CD4-positive, alpha-beta T cell treated with Interferon alpha-2 for 1 hour (primary cell): Measurements from ENCODE around the gene KRTAP5-3.
"Not testable (repeated sequence)": the region's sequence is repeated elsewhere in the genome, so short reads cannot be mapped to it uniquely, and the experiment has no call there.

Source experiments
- DNase-seq, 2 donors: peaks; one replicate each; pipeline ENCODE4 v3.0.0-alpha.2; 2020 to 2022

The KRTAP5-3 gene

DNA sequence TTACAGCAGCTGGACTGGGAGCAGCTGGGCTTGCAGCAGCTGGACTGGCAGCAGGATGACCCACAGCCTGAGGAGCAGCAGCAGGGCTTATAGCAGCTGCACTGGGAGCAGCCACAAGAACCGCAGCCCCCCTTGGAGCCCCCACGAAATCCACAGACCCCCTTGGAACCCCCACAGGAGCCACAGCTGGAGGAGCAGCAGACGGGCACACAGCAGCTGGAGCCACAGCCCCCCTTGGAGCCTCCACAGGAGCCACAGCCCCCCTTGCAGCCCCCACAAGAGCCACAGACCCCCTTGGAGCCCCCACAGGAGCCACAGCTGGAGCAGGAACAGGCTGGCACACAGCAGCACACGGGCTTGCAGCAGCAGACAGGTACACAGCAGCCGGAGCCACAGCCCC lies 362 bp downstream of the KRTAP5-3 start:
- not testable (repeated sequence) for DNase-seq

DNA sequence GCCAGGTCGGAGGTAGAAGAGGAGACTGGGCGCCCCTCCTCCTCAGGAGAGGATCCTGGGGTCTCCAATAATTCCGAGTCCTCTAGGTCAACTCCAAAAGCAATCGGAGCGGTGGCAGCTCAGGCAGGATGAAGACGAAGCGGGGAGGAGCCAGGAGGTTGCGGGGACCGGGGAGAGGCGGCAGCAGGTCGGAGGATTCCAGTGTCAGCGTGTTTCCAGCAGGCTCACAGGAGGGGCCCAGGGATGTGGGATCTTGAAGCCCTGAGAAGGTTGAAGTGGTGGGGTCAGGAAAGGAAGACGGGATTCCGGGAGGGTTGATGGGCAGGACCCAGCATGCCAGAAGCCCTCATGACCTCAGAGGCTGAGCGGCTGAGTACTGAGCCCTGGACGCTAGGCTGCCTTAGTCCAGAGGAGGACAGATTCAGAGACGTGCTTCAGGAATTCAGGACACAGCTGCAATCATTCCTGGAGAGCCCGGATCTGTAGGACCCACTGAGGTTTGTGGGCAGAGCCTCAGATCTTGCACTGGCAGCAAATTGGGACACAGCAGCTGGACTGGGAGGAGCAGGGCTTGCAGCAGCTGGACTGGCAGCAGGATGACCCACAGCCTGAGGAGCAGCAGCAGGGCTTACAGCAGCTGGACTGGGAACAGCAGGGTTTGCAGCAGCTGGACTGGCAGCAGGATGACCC lies 962 bp downstream of the KRTAP5-3 start:
- not testable (repeated sequence) for DNase-seq

GRCh38 chr11:1605923-1606322 lies 2.3 kb downstream of the KRTAP5-3 start:
- peak in 1 of 2 donors; percentile 48 for DNase-seq

DNA sequence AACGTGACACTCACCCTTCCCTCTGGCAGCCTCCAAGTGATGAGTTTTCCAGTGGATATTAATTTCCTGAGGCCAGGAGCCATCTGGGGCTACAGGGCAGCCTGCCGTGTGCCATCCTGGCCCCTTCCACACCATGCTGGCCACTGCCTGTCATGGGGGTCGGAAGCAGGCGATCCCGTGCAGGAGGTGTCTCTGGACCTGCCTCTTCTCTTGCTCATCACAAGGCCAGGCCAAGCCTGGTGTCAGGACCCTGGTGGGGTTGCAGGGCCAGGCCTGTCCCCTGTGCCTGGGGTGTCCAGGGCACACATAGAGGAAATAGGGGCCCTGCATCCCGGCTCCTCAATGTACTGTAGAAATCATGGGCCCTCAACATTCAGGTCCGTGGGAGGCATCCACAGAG lies 3.6 kb downstream of the KRTAP5-3 start:
- no peak for DNase-seq

DNA sequence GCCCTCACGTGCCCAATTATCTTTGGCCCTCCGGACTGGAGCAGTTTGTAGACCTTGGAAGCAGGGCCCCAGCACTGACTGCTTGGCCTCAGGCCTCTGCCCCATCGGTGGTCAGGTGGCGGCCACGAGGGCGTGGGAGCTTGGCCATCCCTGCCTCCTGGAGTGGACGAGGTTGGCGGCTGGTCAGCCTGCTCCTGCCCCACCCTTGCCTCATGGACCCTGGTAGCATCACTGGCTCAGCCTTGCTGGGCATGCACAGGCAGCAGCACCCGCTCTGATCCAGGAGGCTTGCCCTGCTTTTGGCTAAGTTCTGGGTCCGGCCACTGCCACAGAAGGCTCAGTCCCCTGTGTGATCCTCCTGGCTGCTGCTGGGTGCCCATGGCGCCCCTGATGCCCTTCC lies 4.1 kb downstream of the KRTAP5-3 start:
- no peak for DNase-seq

- DNase-seq, result no peak
Observed at GRCh38 chr11:1603629-1604028, 4.6 kb downstream of the KRTAP5-3 start.

DNA sequence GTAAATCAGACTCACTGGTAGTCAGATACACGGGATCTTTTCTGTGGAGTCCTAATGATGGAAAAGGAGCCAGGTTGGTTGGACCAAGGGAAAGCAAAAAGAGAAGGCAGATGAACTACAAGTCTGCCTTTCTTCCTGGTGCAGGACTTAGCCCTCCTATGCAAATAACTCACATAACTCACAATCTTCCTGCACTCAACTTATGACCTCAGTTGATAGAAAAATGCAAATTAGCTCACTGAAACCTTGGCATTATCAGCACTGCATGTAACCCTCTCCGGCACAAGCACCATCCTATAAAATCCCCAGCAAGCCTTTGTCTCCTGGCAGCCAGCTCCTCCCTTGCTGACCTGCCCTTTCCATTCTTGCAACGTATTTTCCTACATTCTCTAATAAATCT lies 6.6 kb downstream of the KRTAP5-3 start:
- DNase-seq, result not testable (repeated sequence)

GRCh38 chr11:1600626-1601025 lies 7.6 kb downstream of the KRTAP5-3 start:
- no peak for DNase-seq

GRCh38 chr11:1598816-1599215 lies 9.4 kb downstream of the KRTAP5-3 start:
- peak in 1 of 2 donors; percentile 49 for DNase-seq

- not testable (repeated sequence) for DNase-seq
Observed at GRCh38 chr11:1598406-1598805, 9.9 kb downstream of the KRTAP5-3 start.

DNA sequence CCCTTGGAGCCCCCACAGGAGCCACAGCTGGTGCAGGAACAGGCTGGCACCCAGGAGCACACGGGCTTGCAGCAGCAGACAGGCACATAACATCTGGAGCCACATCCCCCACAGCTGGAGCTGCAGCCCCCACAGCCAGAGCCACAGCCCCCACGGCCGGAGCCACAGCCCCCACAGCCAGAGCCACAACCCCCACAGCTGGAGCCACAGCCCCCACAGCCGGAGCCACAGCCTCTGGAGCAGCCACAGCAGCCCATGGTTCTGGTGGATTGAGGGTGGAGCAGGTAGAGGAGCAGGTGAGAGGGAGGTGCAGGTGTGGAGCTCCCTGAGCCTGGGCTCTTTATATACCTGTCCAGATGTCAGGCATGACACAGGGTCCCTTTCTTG lies 10.3 kb downstream of the KRTAP5-3 start, which contains the start of gene KRTAP5-2:
Gene KRTAP5-2, minus strand, starts transcription at position 301 of the 387 bp plus-strand sequence. Its CDS starts 44 bp downstream, at position 257.
- DNase-seq, result no peak

GRCh38 chr11:1597331-1597993 lies 10.8 kb downstream of the KRTAP5-3 start:
- DNase-seq, result no peak

DNA sequence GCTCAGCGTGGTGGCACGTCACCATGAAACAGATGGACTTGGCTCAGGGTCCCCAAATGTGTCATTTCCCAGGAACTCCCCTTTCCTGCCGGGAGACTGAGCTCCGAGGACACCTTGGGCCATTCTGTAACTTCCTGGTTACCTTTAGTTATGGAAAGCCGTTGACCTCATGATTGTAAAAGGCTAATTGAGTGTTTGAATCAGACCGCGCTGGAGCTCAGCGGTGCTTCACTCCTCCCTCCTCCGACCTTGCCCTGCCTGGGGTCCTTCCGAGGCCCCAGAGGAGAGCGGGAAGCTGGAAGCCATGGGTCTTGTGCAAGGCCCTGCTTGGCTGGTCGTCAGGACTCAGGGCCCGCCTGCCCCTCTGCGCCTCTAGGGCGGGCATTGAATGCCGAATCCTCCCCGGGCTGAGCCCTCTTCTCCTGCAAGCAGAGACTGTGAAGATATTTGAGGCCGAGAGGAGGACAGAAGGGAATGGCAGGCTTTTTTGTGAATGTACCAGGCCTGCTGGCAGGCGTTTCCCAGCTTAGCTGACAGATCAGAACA lies 11.6 kb downstream of the KRTAP5-3 start:
- not testable (repeated sequence) for DNase-seq

DNA sequence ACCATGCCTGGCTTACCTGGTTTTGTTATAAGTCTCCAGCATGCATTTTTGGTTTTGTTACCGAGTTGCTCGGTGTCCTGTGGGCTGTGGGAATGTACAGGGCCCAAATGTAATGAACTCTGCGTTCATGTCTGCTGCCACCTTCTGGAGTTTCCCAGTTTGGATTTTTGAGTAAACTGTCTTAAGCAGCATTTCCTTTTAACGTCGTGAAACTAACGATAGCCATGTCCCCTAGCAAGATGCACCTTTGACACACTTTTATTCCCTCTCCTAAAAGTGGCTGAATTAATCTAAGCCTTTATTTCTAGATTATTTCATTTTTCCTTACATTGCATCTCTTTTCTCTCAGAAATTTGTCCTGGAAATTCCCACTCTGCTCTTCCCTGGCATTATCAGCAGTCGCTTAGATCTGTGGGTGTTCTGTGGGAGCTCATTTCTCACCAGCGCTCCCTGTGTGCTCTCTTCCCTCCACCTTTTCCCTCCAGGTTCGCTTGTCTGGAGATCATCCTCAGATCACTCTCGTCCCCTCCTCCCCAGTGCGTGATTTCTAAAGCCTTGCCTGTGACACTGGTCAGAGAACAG lies 12.2 kb downstream of the KRTAP5-3 start:
- not testable (repeated sequence) for DNase-seq

GRCh38 chr11:1592628-1593027 lies 15.6 kb downstream of the KRTAP5-3 start:
- DNase-seq, result no peak

DNA sequence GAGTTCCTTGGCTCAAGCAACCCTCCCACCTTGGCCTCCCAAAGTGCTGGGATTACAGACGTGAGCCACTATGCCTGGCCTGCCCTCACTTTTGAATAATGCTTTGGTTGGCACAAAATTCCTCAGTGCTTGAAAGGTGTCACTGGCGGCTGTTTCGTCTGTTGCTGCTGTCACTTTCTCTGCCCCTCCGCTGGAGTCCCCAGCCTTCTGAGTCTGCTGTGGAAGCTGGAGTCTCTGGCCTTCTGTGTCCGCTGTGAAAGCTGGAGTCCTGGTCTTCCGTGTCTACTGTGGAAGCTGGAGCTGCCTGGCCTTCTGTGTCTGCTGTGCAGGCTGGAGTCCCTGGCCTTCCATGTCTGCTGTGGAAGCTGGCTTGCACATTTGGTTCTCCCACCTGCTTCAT lies 18.3 kb downstream of the KRTAP5-3 start:
- no peak for DNase-seq

GRCh38 chr11:1589191-1589963 lies 18.9 kb downstream of the KRTAP5-3 start:
- DNase-seq, result peak in 1 of 2 donors; percentile 59

- DNase-seq, result no peak
Observed at GRCh38 chr11:1586699-1587098, 21.6 kb downstream of the KRTAP5-3 start.

- DNase-seq, result not testable (repeated sequence)
Observed at GRCh38 chr11:1584661-1585370, 23.4 kb downstream of the KRTAP5-3 start, which contains the start of gene KRTAP5-1. Gene KRTAP5-1, minus strand, starts transcription at chr11:1585283. Its CDS starts 34 bp downstream, at chr11:1585249.

- DNase-seq, result not testable (repeated sequence)
Observed at GRCh38 chr11:1582909-1583308, 25.4 kb downstream of the KRTAP5-3 start.

DNA sequence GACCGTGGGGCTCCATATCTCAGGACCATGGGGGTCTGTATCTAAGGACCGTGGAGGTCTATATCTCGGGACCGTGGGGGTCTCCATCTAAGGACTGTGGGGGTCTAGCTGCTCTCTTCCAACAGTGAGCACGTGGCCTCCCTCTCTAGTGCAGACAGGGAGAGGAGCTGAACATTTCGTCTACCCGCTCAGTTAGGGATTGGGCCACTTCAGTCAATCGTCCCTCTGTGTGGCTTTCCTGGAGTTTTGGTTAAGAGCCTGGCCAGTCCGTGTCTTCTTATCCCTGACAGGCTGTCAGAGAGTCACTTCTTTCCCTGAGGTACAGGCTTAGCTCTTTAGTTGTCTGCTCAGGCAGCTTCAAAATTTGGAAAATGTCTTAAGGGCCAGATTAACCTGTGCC lies 26.3 kb downstream of the KRTAP5-3 start:
- no peak for DNase-seq

DNA sequence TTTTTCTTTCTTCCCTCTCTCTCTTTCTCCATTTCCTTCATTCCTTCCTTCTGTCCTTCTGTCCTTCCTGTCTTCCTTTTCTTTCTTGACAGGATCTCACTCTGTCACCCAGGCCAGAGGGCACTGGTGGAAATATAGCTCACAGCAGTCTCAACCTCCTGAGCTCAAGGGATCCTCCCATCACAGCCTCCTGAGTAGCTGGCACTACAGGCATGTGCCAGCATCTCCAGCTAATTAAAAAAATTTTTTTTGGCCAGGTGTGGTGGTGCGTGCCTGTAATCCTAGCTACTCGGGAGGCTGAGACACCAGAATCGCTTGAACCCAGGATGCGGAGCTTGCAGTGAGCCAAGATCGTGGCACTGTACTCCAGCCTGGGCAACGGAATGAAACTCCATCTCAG lies 31.4 kb downstream of the KRTAP5-3 start:
- no peak for DNase-seq
